GM19193 (cell line): ENCODE data around the gene RASSF7.

Source experiments
- POLR2A ChIP-seq: IDR thresholded peaks from 4 replicates; pipeline ENCODE4 v1.6.1; 2011; ENCODE audit not compliant: insufficient read depth, insufficient read length; ENCODE audit errors: extremely low read depth

Gene RASSF7

GRCh38 chr11:612201-612960 is 51.6 kb downstream of the RASSF7 start:
- TF ChIP-seq POLR2A = no peak

- no peak for TF ChIP-seq POLR2A
Observed at GRCh38 chr11:612961-613300, 52.2 kb downstream of the RASSF7 start.

GRCh38 chr11:613369-613968 is 52.7 kb downstream of the RASSF7 start:
- TF ChIP-seq POLR2A = peak; percentile 53
